GM12878 (cell line): ENCODE results near the gene FAM234A.
"Not testable (repeated sequence)": the region's sequence is repeated elsewhere in the genome, so short reads cannot be mapped to it uniquely, and the experiment has no call there.

Experiments used
- BCL11A ChIP-seq: IDR thresholded peaks from 2 replicates; pipeline ENCODE4 v1.6.1; 2011; ENCODE audit warnings: low read depth, low read length
- BMI1 ChIP-seq: fragments of 450-650 bp; IDR thresholded peaks from 2 replicates; pipeline ENCODE4 v1.6.1; 2016; ENCODE audit warnings: mild to moderate bottlenecking, moderate library complexity, borderline replicate concordance
- CHD4 ChIP-seq: fragments of 200-600 bp; sonication (generic); IDR thresholded peaks from 2 replicates; pipeline ENCODE4 v1.6.1; 2016; ENCODE audit warnings: mild to moderate bottlenecking
- DPF2 ChIP-seq: fragments of 450-650 bp; IDR thresholded peaks from 2 replicates; pipeline ENCODE4 v1.6.1; 2017; ENCODE audit warnings: mild to moderate bottlenecking
- JUND ChIP-seq: IDR thresholded peaks from 2 replicates; pipeline ENCODE4 v1.6.1; 2012; ENCODE audit warnings: low read depth, mild to moderate bottlenecking, low read length, improper control_type of control experiment, moderate library complexity
- NFYB ChIP-seq: IDR thresholded peaks from 2 replicates; pipeline ENCODE4 v1.6.1; 2011; ENCODE audit warnings: low read depth, mild to moderate bottlenecking, low read length, improper control_type of control experiment, moderate library complexity; ENCODE audit not compliant: insufficient read depth
- NRF1 ChIP-seq: conservative IDR thresholded peaks from 2 replicates; pipeline ENCODE4 v1.6.1; 2011; ENCODE audit warnings: mild to moderate bottlenecking, low read depth, low read length, improper control_type of control experiment
- POLR2A ChIP-seq: IDR thresholded peaks from 2 replicates; pipeline ENCODE4 v1.6.1; 2011; ENCODE audit warnings: low read depth, mild to moderate bottlenecking, low read length
- POLR2AphosphoS5 ChIP-seq: IDR thresholded peaks from 2 replicates; pipeline ENCODE4 v1.6.1; 2011; ENCODE audit warnings: mild to moderate bottlenecking, low read length, inconsistent platforms
- RFX5 ChIP-seq: IDR thresholded peaks from 2 replicates; pipeline ENCODE4 v1.6.1; 2011; ENCODE audit warnings: low read depth, low read length, improper control_type of control experiment
- TF ChIP-seq, protein P1 (sequence below): IDR thresholded peaks from 2 replicates; pipeline ENCODE4 v1.6.1; 2012; ENCODE audit warnings: mild to moderate bottlenecking, low read depth, low read length
- TF ChIP-seq, protein P2 (sequence below): IDR thresholded peaks from 2 replicates; pipeline ENCODE4 v1.6.1; 2011; ENCODE audit warnings: mild to moderate bottlenecking, low read depth, low read length, moderate library complexity; ENCODE audit not compliant: insufficient replicate concordance
- TF ChIP-seq, protein P3 (sequence below), 3 experiments: IDR thresholded peaks in 2 of 3; conservative IDR thresholded peaks in 1 of 3; 2 replicates each; pipeline ENCODE4 v1.5.1; 2011; ENCODE audit warnings: low read depth in 3 of 3, low read length in 3 of 3, mild to moderate bottlenecking in 3 of 3, control low read depth in 2 of 3, moderate library complexity in 2 of 3, inconsistent platforms in 1 of 3, mixed read lengths in 1 of 3; ENCODE audit not compliant: control insufficient read depth in 2 of 3, insufficient read depth in 1 of 3; ENCODE audit errors: extremely low read depth in 1 of 3

DNA sequence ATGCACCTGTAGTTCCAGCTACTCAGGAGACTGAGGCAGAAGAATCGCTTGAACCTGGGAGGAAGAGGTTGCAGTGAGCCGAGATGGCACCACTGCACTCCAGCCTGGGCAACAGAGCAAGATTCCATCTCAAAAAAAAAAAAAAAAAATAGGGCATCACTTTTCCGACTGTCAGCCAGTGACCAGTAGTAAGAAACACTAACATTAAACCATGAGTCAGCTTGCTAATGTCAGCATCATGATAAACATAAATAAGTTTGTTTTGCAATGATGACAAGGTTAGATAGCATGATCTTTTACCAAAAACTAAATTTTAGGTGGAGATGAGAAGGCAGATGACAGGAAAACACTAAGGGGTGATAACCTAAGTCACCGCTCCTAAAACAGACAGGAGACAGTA is 25.3 kb upstream of the FAM234A start:
- TF ChIP-seq RFX5, JUND, BMI1, BCL11A, NRF1, NFYB, POLR2AphosphoS5, POLR2A, DPF2, CHD4: not testable (repeated sequence)
- TF ChIP-seq, protein P1, sequence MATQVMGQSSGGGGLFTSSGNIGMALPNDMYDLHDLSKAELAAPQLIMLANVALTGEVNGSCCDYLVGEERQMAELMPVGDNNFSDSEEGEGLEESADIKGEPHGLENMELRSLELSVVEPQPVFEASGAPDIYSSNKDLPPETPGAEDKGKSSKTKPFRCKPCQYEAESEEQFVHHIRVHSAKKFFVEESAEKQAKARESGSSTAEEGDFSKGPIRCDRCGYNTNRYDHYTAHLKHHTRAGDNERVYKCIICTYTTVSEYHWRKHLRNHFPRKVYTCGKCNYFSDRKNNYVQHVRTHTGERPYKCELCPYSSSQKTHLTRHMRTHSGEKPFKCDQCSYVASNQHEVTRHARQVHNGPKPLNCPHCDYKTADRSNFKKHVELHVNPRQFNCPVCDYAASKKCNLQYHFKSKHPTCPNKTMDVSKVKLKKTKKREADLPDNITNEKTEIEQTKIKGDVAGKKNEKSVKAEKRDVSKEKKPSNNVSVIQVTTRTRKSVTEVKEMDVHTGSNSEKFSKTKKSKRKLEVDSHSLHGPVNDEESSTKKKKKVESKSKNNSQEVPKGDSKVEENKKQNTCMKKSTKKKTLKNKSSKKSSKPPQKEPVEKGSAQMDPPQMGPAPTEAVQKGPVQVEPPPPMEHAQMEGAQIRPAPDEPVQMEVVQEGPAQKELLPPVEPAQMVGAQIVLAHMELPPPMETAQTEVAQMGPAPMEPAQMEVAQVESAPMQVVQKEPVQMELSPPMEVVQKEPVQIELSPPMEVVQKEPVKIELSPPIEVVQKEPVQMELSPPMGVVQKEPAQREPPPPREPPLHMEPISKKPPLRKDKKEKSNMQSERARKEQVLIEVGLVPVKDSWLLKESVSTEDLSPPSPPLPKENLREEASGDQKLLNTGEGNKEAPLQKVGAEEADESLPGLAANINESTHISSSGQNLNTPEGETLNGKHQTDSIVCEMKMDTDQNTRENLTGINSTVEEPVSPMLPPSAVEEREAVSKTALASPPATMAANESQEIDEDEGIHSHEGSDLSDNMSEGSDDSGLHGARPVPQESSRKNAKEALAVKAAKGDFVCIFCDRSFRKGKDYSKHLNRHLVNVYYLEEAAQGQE, result not testable (repeated sequence)
- TF ChIP-seq, protein P2, sequence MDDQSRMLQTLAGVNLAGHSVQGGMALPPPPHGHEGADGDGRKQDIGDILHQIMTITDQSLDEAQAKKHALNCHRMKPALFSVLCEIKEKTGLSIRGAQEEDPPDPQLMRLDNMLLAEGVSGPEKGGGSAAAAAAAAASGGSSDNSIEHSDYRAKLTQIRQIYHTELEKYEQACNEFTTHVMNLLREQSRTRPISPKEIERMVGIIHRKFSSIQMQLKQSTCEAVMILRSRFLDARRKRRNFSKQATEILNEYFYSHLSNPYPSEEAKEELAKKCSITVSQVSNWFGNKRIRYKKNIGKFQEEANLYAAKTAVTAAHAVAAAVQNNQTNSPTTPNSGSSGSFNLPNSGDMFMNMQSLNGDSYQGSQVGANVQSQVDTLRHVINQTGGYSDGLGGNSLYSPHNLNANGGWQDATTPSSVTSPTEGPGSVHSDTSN, result not testable (repeated sequence)
- TF ChIP-seq, protein P3, sequence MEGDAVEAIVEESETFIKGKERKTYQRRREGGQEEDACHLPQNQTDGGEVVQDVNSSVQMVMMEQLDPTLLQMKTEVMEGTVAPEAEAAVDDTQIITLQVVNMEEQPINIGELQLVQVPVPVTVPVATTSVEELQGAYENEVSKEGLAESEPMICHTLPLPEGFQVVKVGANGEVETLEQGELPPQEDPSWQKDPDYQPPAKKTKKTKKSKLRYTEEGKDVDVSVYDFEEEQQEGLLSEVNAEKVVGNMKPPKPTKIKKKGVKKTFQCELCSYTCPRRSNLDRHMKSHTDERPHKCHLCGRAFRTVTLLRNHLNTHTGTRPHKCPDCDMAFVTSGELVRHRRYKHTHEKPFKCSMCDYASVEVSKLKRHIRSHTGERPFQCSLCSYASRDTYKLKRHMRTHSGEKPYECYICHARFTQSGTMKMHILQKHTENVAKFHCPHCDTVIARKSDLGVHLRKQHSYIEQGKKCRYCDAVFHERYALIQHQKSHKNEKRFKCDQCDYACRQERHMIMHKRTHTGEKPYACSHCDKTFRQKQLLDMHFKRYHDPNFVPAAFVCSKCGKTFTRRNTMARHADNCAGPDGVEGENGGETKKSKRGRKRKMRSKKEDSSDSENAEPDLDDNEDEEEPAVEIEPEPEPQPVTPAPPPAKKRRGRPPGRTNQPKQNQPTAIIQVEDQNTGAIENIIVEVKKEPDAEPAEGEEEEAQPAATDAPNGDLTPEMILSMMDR (IDR thresholded peaks at IDR 0.05 in 2 of 3, conservative IDR thresholded peaks at IDR 0.05 in 1 of 3; ENCODE audit: control insufficient read depth in 2 of 3, extremely low read depth in 1 of 3, insufficient read depth in 1 of 3, low read depth in 3 of 3, low read length in 3 of 3), result not testable (repeated sequence)
